ENCODE data around the gene TACO1. TPM values are rescaled to one million over a fixed set of nuclear protein-coding genes. Genes with fewer than 3 reads are reported as not detected.

TACO1 gene
- total RNA-seq, 1 donor from 2014 or later = 20.9 TPM

DNA sequence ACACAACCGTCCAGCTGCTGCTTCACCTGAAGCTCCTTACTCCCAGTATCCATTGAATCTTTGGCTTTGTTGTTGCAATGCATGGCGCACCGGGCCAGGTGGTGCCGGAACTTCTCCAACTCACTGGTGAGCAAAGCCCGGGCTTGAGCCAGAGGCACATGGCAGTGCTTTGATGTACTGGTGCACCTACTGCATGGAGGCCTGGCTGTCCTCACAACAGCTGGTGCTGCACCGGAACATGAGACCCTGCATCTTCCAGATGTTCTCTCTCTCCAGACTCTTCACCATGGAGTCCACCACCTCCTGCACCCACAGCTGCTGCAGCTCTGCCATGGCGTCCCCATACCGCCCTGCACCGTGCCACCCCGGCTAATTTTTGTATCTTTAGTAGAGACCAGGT is 10.2 kb downstream of the TACO1 start:
- no peak for DNase-seq (ENCODE audit: extremely low spot score in 2 of 2)
- TF ChIP-seq POLR2AphosphoS5 (IDR thresholded peaks at IDR 0.05; ENCODE audit: insufficient read depth in 1 of 2, low read depth in 1 of 2) = no peak
- TF ChIP-seq CTCF (IDR thresholded peaks at IDR 0.05) = no peak
- TF ChIP-seq POLR2A (IDR thresholded peaks at IDR 0.05) = no peak
- intact Hi-C loops (cut with DNase I) = loop anchor here (5.0 kb wide), 1 partner anchor 184 kb away; no protein-coding TSS in a partner anchor
- Histone ChIP-seq H3K9me3 (no peaks in the 10 kb centered on the region), H3K36me3 (peaks cover 0 to 28% of the 10 kb centered on the region in 2 donors), H3K27me3 (no peaks in the 10 kb centered on the region), H3K27ac (no peak overlapping the region), H3K4me3 (no peak overlapping the region), H3K4me1 (no peaks in the 10 kb centered on the region)

- H3K27me3 ChIP-seq = no peaks in the 10 kb centered on the region
- no peak overlapping the region for H3K4me3 ChIP-seq
- no peak overlapping the region for H3K27ac ChIP-seq
- H3K36me3 ChIP-seq = peaks cover 0 to 23% of the 10 kb centered on the region in 2 donors
- no peaks in the 10 kb centered on the region for H3K9me3 ChIP-seq
- no peaks in the 10 kb centered on the region for H3K4me1 ChIP-seq
- intact Hi-C loops (cut with DNase I) = loop anchor here (5.0 kb wide), 1 partner anchor 184 kb away; no protein-coding TSS in a partner anchor
- TF ChIP-seq POLR2A (IDR thresholded peaks at IDR 0.05) (no peak), POLR2AphosphoS5 (IDR thresholded peaks at IDR 0.05; ENCODE audit: insufficient read depth in 1 of 2, low read depth in 1 of 2) (no peak), CTCF (IDR thresholded peaks at IDR 0.05) (no peak)
- no peak for DNase-seq (ENCODE audit: extremely low spot score in 2 of 2)
Observed at GRCh38 chr17:63611354-63611753, 10.7 kb downstream of the TACO1 start.

GRCh38 chr17:63613663-63614062 is 13.0 kb downstream of the TACO1 start:
- Histone ChIP-seq H3K9me3 (no peaks in the 10 kb centered on the region), H3K4me1 (no peaks in the 10 kb centered on the region), H3K4me3 (no peak overlapping the region), H3K27me3 (no peaks in the 10 kb centered on the region), H3K36me3 (no peaks in the 10 kb centered on the region), H3K27ac (no peak overlapping the region)
- TF ChIP-seq CTCF (IDR thresholded peaks at IDR 0.05) (no peak), POLR2A (IDR thresholded peaks at IDR 0.05) (no peak), POLR2AphosphoS5 (IDR thresholded peaks at IDR 0.05; ENCODE audit: insufficient read depth in 1 of 2, low read depth in 1 of 2) (no peak)
- DNase-seq (ENCODE audit: extremely low spot score in 2 of 2) = no peak
- intact Hi-C loops (cut with DNase I) = loop anchor here (5.0 kb wide), 1 partner anchor 186 kb away; no protein-coding TSS in a partner anchor

GRCh38 chr17:63621229-63621683 is 20.6 kb downstream of the TACO1 start:
- no peak for DNase-seq (ENCODE audit: extremely low spot score in 2 of 2)
- Histone ChIP-seq H3K27me3 (no peaks in the 10 kb centered on the region), H3K36me3 (no peaks in the 10 kb centered on the region), H3K27ac (peak overlapping the region; percentile 90), H3K4me1 (peaks cover 38% of the 10 kb centered on the region), H3K9me3 (no peaks in the 10 kb centered on the region), H3K4me3 (peak overlapping the region; percentile 65 to 73)
- intact Hi-C loops (cut with DNase I) = no loop called here
- no peak for TF ChIP-seq POLR2AphosphoS5 (IDR thresholded peaks at IDR 0.05; ENCODE audit: insufficient read depth in 1 of 2, low read depth in 1 of 2)
- TF ChIP-seq POLR2A (IDR thresholded peaks at IDR 0.05) = no peak
- TF ChIP-seq CTCF (IDR thresholded peaks at IDR 0.05) = no peak

DNA sequence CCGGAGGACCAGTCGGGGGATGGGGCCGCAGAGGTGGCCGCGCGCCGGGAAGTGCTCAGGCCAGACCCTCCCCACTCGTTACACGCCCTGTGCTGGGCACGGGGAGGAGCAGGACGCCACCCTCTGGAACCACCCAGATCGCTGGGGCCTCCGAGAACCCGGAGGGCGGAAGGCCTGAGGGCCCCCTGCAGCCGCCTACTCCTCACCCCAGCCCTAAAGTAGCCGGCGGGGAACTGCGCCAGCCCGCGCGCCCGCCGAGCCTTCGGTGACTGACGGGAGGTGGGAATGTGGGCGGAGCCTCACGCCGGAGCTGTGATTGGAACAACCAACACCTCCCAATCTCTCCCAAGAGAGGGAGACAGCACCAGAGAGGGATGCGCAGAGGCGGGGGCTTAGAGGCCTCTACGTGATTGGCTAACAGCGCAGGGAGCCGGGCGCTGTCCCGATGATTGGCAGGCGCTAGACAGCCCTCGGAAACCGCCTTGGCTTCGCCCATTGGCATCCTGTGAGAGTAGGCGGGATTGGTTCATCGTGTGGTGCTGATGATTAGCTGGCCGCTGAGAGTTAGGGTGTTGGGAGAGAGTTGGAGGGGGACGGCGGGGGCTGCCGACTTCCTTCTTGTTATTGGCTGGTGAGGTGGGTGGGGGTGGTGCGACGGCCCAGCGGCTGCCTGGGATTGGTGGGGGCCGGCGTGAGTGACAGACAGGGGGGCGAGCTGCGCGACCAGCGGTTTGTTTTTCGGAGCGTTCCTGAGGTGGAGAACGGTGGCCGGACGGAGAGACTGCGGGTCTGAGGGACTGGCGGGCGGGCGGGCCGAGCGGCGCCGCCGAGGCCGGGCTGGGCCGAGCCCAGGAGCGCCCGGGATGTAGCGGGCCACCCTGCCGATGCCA is 21.2 kb downstream of the TACO1 start, which contains the start of gene MAP3K3:
MAP3K3 (plus strand) TSS at position 734 of the 890 bp plus-strand sequence. CDS start 343 bp downstream, outside the sequence.
- TF ChIP-seq POLR2AphosphoS5 (IDR thresholded peaks at IDR 0.05; ENCODE audit: insufficient read depth in 1 of 2, low read depth in 1 of 2) (peak; percentile 90 to 93), POLR2A (IDR thresholded peaks at IDR 0.05) (peak in 1 of 2 donors; percentile 70), CTCF (IDR thresholded peaks at IDR 0.05) (peak in 2 of 3 experiments; percentile 6 to 15)
- intact Hi-C loops (cut with DNase I) = no loop called here
- H3K4me3 ChIP-seq = peak within 1 kb of the TSS; percentile 65 to 73

More for the DNA sequence above, 21.2 kb downstream of the TACO1 start, which contains the start of gene MAP3K3:
- H3K9me3 ChIP-seq = no peaks in the 10 kb centered on the region
- no peaks in the 10 kb centered on the region for H3K36me3 ChIP-seq
- peak; percentile 99 to 100 for DNase-seq (ENCODE audit: extremely low spot score in 2 of 2)
- H3K27me3 ChIP-seq = no peaks in the 10 kb centered on the region
- H3K27ac ChIP-seq = peak within 1 kb of the TSS; percentile 90
- peaks cover 45% of the 10 kb centered on the region for H3K4me1 ChIP-seq
